HCT116 (cell line): ENCODE results near the gene SIVA1. TPM values are rescaled to one million over a fixed set of nuclear protein-coding genes. Genes with fewer than 3 reads are reported as not detected.

ENCODE experiments used
- ATAC-seq: fragments of 200-7000 bp; cut with Tn5 transposase; 2 replicates; pipeline ENCODE4 v1.9.1; 2020; ENCODE audit warnings: mild to moderate bottlenecking, moderate library complexity
- BruUV-seq: library from RNA; stranded (reverse); fragments of 400-500 nt; replicated peaks from 2 replicates; lab custom pipeline; 2021; lab: Mats Ljungman, UMichigan
- CTCF ChIA-PET: fragments of 300-600 bp; sonication (Branson Sonifier 250); formaldehyde crosslinking; loops from one replicate; lab custom pipeline; 2021; ENCODE audit warnings: antibody characterized with exemption; lab: Charles Lee
- POLR2A ChIA-PET: fragments of 300-600, 350-600 bp; sonication (Branson Sonifier 250); formaldehyde crosslinking; loops from one replicate; lab custom pipeline; 2021; ENCODE audit warnings: antibody characterized with exemption; lab: Charles Lee
- RAD21 ChIA-PET, 2 experiments: fragments of 300-600 bp; sonication (Branson Sonifier 250); formaldehyde crosslinking; loops; one replicate each; lab custom pipeline; 2023; ENCODE audit warnings: low total read pairs in 2 of 2; ENCODE audit not compliant: uncharacterized antibody in 2 of 2, unreplicated experiment in 2 of 2, low non-redundant PET in 1 of 2; lab: Charles Lee
- DNase-seq: peaks from one replicate; pipeline ENCODE4 v3.0.0-alpha.2; 2010; ENCODE audit warnings: low read depth, low spot score
- H2AFZ ChIP-seq: fragments of 200-600 bp; shearing (Covaris generic), sonication (generic); 2 replicates; pipeline ENCODE4 v1.6.1; 2017; ENCODE audit warnings: low read depth, mixed run types, mixed read lengths, antibody characterized with exemption, low read length; ENCODE audit not compliant: poor library complexity, severe bottlenecking
- H3K27ac ChIP-seq: 2 replicates; pipeline ENCODE4 v1.5.1; 2012; ENCODE audit warnings: low read depth, low read length
- H3K27me3 ChIP-seq: fragments of 200-600 bp; sonication (generic); 2 replicates; pipeline ENCODE4 v1.6.1; 2016; ENCODE audit warnings: mixed run types, low read length, mixed read lengths; ENCODE audit not compliant: insufficient read depth
- H3K36me3 ChIP-seq, 2 experiments: fragments of 200-500 bp in 1 of 2; fragments of 200-600 bp in 1 of 2; sonication (Bioruptor generic) in 1 of 2; sonication (generic) in 1 of 2; 2 replicates each; pipeline versions ENCODE4 v1.5.1 to v1.6.1; 2014 to 2016; ENCODE audit warnings: low read length in 2 of 2, inconsistent platforms in 1 of 2, mixed read lengths in 1 of 2, mixed run types in 1 of 2; ENCODE audit not compliant: insufficient read depth in 2 of 2, control insufficient read depth in 1 of 2
- H3K4me1 ChIP-seq, 2 experiments: fragments of 200-600 bp in 1 of 2; sonication (generic) in 1 of 2; 2 replicates each; pipeline versions ENCODE4 v1.5.1 to v1.6.1; 2012 to 2017; ENCODE audit warnings: low read length in 2 of 2, inconsistent platforms in 1 of 2, mild to moderate bottlenecking in 1 of 2, mixed read lengths in 1 of 2, mixed run types in 1 of 2, moderate library complexity in 1 of 2; ENCODE audit not compliant: insufficient read depth in 2 of 2, control insufficient read depth in 1 of 2
- H3K4me2 ChIP-seq: fragments of 200-600 bp; sonication (generic); 2 replicates; pipeline ENCODE4 v1.6.1; 2017; ENCODE audit warnings: mixed run types, low read length, mixed read lengths
- H3K4me3 ChIP-seq, 2 experiments: fragments of 200-600 bp in 1 of 2; sonication (generic) in 1 of 2; replicated peaks in 1 of 2; 2 replicates each; pipeline ENCODE4 v1.5.1; 2011 to 2016; ENCODE audit warnings: low read length in 2 of 2, control low read depth in 1 of 2, low read depth in 1 of 2, mild to moderate bottlenecking in 1 of 2, mixed read lengths in 1 of 2, mixed run types in 1 of 2
- H3K79me2 ChIP-seq: fragments of 200-600 bp; sonication (generic); 2 replicates; pipeline ENCODE4 v1.6.1; 2017; ENCODE audit warnings: mild to moderate bottlenecking, mixed run types, low read length, moderate library complexity, mixed read lengths; ENCODE audit not compliant: insufficient read depth
- H3K9ac ChIP-seq: fragments of 200-600 bp; sonication (generic); 2 replicates; pipeline ENCODE4 v1.6.1; 2016; ENCODE audit warnings: low read length, mixed read lengths
- H3K9me2 ChIP-seq: fragments of 200-600 bp; sonication (generic), shearing (Covaris generic); 2 replicates; pipeline ENCODE4 v1.6.1; 2017; ENCODE audit warnings: mixed run types, mild to moderate bottlenecking, moderate library complexity; ENCODE audit not compliant: insufficient read depth
- H3K9me3 ChIP-seq, 2 experiments: fragments of 200-500 bp in 1 of 2; fragments of 200-600 bp in 1 of 2; sonication (Bioruptor generic) in 1 of 2; sonication (generic) in 1 of 2; 2 replicates each; pipeline ENCODE4 v1.6.1; 2014 to 2017; ENCODE audit warnings: low read length in 2 of 2, mixed read lengths in 2 of 2, inconsistent platforms in 1 of 2, low read depth in 1 of 2, mild to moderate bottlenecking in 1 of 2, mixed run types in 1 of 2, moderate library complexity in 1 of 2; ENCODE audit not compliant: control insufficient read depth in 1 of 2, insufficient read depth in 1 of 2
- H4K20me1 ChIP-seq: fragments of 200-600 bp; sonication (generic), shearing (Covaris generic); 2 replicates; pipeline ENCODE4 v1.6.1; 2017; ENCODE audit warnings: mixed run types, mild to moderate bottlenecking, moderate library complexity; ENCODE audit not compliant: insufficient read depth
- ATF3 ChIP-seq: IDR thresholded peaks from 2 replicates; pipeline ENCODE4 v1.6.1; 2012
- CBX3 ChIP-seq: IDR thresholded peaks from 2 replicates; pipeline ENCODE4 v1.6.1; 2012; ENCODE audit warnings: low read depth
- CEBPB ChIP-seq: IDR thresholded peaks from 2 replicates; pipeline ENCODE4 v1.6.1; 2012; ENCODE audit warnings: low read depth
- ELF1 ChIP-seq: IDR thresholded peaks from 2 replicates; pipeline ENCODE4 v1.6.1; 2012; ENCODE audit warnings: low read depth, borderline replicate concordance
- EZH2phosphoT487 ChIP-seq: fragments of 200-600 bp; IDR thresholded peaks from 2 replicates; pipeline ENCODE4 v1.6.1; 2018; ENCODE audit warnings: antibody characterized with exemption, borderline replicate concordance
- FOSL1 ChIP-seq: IDR thresholded peaks from 2 replicates; pipeline ENCODE4 v1.6.1; 2012; ENCODE audit warnings: low read depth
- JUND ChIP-seq: IDR thresholded peaks from 2 replicates; pipeline ENCODE4 v1.6.1; 2012
- MAX ChIP-seq: IDR thresholded peaks from 2 replicates; pipeline ENCODE4 v1.6.1; 2012
- POLR2A ChIP-seq: IDR thresholded peaks from 2 replicates; pipeline ENCODE4 v1.7.0; 2011; ENCODE audit warnings: borderline replicate concordance; ENCODE audit not compliant: insufficient read depth, insufficient read length; ENCODE audit errors: extremely low read depth
- POLR2AphosphoS5 ChIP-seq: IDR thresholded peaks from 2 replicates; pipeline ENCODE4 v1.6.1; 2011; ENCODE audit warnings: mild to moderate bottlenecking, low read depth, low read length, moderate library complexity
- RAD21 ChIP-seq: IDR thresholded peaks from 2 replicates; pipeline ENCODE4 v1.6.1; 2012; ENCODE audit warnings: low read depth, mild to moderate bottlenecking
- REST ChIP-seq: IDR thresholded peaks from 2 replicates; pipeline ENCODE4 v1.6.1; 2012; ENCODE audit warnings: low read depth
- SIN3A ChIP-seq: IDR thresholded peaks from 2 replicates; pipeline ENCODE4 v1.6.1; 2012; ENCODE audit warnings: low read depth
- SP1 ChIP-seq: IDR thresholded peaks from 2 replicates; pipeline ENCODE4 v1.6.1; 2012; ENCODE audit warnings: low read depth
- SRF ChIP-seq: IDR thresholded peaks from 2 replicates; pipeline ENCODE4 v1.6.1; 2012; ENCODE audit warnings: low read depth
- TCF7L2 ChIP-seq: IDR thresholded peaks from 2 replicates; pipeline ENCODE4 v1.7.0; 2011; ENCODE audit warnings: borderline replicate concordance, inconsistent platforms; ENCODE audit not compliant: insufficient read depth, insufficient read length; ENCODE audit errors: extremely low read depth
- YY1 ChIP-seq: IDR thresholded peaks from 2 replicates; pipeline ENCODE4 v1.6.1; 2011; ENCODE audit warnings: low read length, low read depth, moderate library complexity, mild to moderate bottlenecking; ENCODE audit not compliant: insufficient replicate concordance; ENCODE audit errors: extremely low read depth
- ZBTB33 ChIP-seq: IDR thresholded peaks from 2 replicates; pipeline ENCODE4 v1.6.1; 2011; ENCODE audit warnings: mild to moderate bottlenecking, low read length, moderate library complexity; ENCODE audit not compliant: insufficient replicate concordance; ENCODE audit errors: extremely low read depth
- ZFX ChIP-seq: fragments of 450-650 bp; IDR thresholded peaks from 2 replicates; pipeline ENCODE4 v1.6.1; 2017
- ZNF274 ChIP-seq: fragments of 200-500 bp; sonication (Bioruptor generic); IDR thresholded peaks from 2 replicates; pipeline ENCODE4 v1.6.1; 2014; ENCODE audit warnings: mild to moderate bottlenecking, low read depth, low read length, inconsistent platforms
- intact Hi-C: fragments of 100-400 bp; cut with micrococcal nuclease; formaldehyde crosslinking; loops from 2 replicates; pipeline ENCODE4 v1.10.0; 2022
- total RNA-seq: library from RNA; stranded (reverse); gene quantifications from one replicate; pipeline ENCODE4 v1.2.1, GENCODE V29; 2021; ENCODE audit not compliant: unreplicated experiment

SIVA1 gene
- total RNA-seq, 1 experiment from 2014 or later: 141 TPM

GRCh38 chr14:104714066-104714465, 38.9 kb upstream of the SIVA1 start:
- ATAC-seq (no peak), DNase-seq (no peak)
- no peak overlapping the region for H3K9ac ChIP-seq
- H3K36me3 ChIP-seq: peaks cover 6 to 50% of the 10 kb centered on the region in 2 experiments; a peak in 3 of 4 replicates
- BruUV-seq: no TSS peak
- no peak overlapping the region for H3K27ac ChIP-seq
- CTCF ChIA-PET: no interaction called here
- H3K27me3 ChIP-seq: no peaks in the 10 kb centered on the region
- no peaks in the 10 kb centered on the region for H3K4me1 ChIP-seq
- no peaks in the 10 kb centered on the region for H3K9me2 ChIP-seq
- no peak overlapping the region for H3K4me2 ChIP-seq
- no peak overlapping the region for H3K4me3 ChIP-seq
- POLR2A ChIA-PET: no interaction called here
- no peaks in the 10 kb centered on the region for H4K20me1 ChIP-seq
- H3K79me2 ChIP-seq: no peaks in the 10 kb centered on the region
- no peak overlapping the region for H2AFZ ChIP-seq
- H3K9me3 ChIP-seq: no peaks in the 10 kb centered on the region
- TF ChIP-seq SRF (no peak), YY1 (no peak), POLR2AphosphoS5 (no peak), ELF1 (no peak), SP1 (no peak), ATF3 (no peak), JUND (no peak), MAX (no peak), FOSL1 (no peak), EZH2phosphoT487 (no peak), CBX3 (no peak), SIN3A (no peak), ZNF274 (no peak), CEBPB (no peak), RAD21 (no peak), TCF7L2 (no peak), POLR2A (no peak), ZBTB33 (no peak), REST (no peak), ZFX (no peak)
- intact Hi-C loops: no loop called here
- RAD21 ChIA-PET: no interaction called here
